Measurements from ENCODE around the gene PRR20B.
"Not testable (repeated sequence)": the region's sequence is repeated elsewhere in the genome, so short reads cannot be mapped to it uniquely, and the experiment has no call there.

The PRR20B gene

GRCh38 chr13:57147188-57147587 lies at the start of gene PRR20B:
PRR20B (plus strand) TSS chr13:57147488; CDS start chr13:57147875, 387 bp downstream.
- DNase-seq: not testable (repeated sequence)

- no peak for DNase-seq
Measured at GRCh38 chr13:57114945-57115344, 32.3 kb upstream of the PRR20B start.

- DNase-seq: peak; percentile 56
Measured at GRCh38 chr13:57123681-57124080, 23.6 kb upstream of the PRR20B start.

- no peak for DNase-seq
Measured at GRCh38 chr13:57128909-57129308, 18.4 kb upstream of the PRR20B start.

GRCh38 chr13:57136093-57136492 lies 11.2 kb upstream of the PRR20B start:
- DNase-seq: no peak

- no peak for DNase-seq
Measured at GRCh38 chr13:57137585-57137984, 9.7 kb upstream of the PRR20B start.

GRCh38 chr13:57138988-57139387 lies 8.3 kb upstream of the PRR20B start:
- DNase-seq: no peak

- not testable (repeated sequence) for DNase-seq
Measured at GRCh38 chr13:57139781-57140180, 7.5 kb upstream of the PRR20B start.

- DNase-seq: not testable (repeated sequence)
Measured at GRCh38 chr13:57140235-57140968, 6.9 kb upstream of the PRR20B start, which contains the start of gene PRR20A. PRR20A (plus strand) TSS chr13:57140918; CDS start chr13:57141305, 387 bp downstream.

- DNase-seq: not testable (repeated sequence)
Measured at GRCh38 chr13:57148106-57148505, 818 bp downstream of the PRR20B start.

GRCh38 chr13:57153761-57154160 lies 6.5 kb downstream of the PRR20B start, which contains the start of gene PRR20C:
PRR20C (plus strand) TSS chr13:57154061; CDS start chr13:57154448, 387 bp downstream.
- not testable (repeated sequence) for DNase-seq

- not testable (repeated sequence) for DNase-seq
Measured at GRCh38 chr13:57160332-57160731, 13.0 kb downstream of the PRR20B start, which contains the start of gene PRR20D. PRR20D (plus strand) TSS chr13:57160632; CDS start chr13:57161019, 387 bp downstream.

- DNase-seq: not testable (repeated sequence)
Measured at GRCh38 chr13:57166897-57167296, 19.6 kb downstream of the PRR20B start, which contains the start of gene PRR20E. PRR20E (plus strand) TSS chr13:57167197; CDS start chr13:57167584, 387 bp downstream.

GRCh38 chr13:57191667-57192066 lies 44.4 kb downstream of the PRR20B start:
- no peak for DNase-seq

All from NCI-H1092 (cell line).